Adrenal gland (tissue), 12 donors: ENCODE measurements around the gene C1QL4. TPM values are rescaled to one million over a fixed set of nuclear protein-coding genes. Genes with fewer than 3 reads are reported as not detected.

Experiments used
- DNase-seq, 7 donors: peaks; one replicate each; pipeline ENCODE4 v3.0.0-alpha.2; 2019 to 2020
- H3K27ac ChIP-seq, 5 donors: fragments of 200-600 bp; sonication (generic) in 4 of 5; 1 replicate in 3 of 5; 2 replicates in 2 of 5; pipeline versions ENCODE4 v1.5.1 to v1.8.0; 2016 to 2020; ENCODE audit warnings: mild to moderate bottlenecking in 1 of 5
- H3K27me3 ChIP-seq: fragments of 200-600 bp; 2 replicates; pipeline ENCODE4 v1.8.0; 2021
- H3K36me3 ChIP-seq, 2 donors: fragments of 200-600 bp; replicated peaks in 1 of 2; 1 replicate in 1 of 2; 2 replicates in 1 of 2; pipeline versions ENCODE4 v1.5.1 to v1.8.0; 2018 to 2022
- H3K4me1 ChIP-seq, 2 donors: fragments of 200-600 bp; replicated peaks in 1 of 2; 1 replicate in 1 of 2; 2 replicates in 1 of 2; pipeline versions ENCODE4 v1.5.1 to v1.8.0; 2018 to 2021
- H3K4me3 ChIP-seq, 4 donors: fragments of 200-600 bp; sonication (generic) in 3 of 4; one replicate each; pipeline ENCODE4 v1.5.1; 2016 to 2018
- H3K9me3 ChIP-seq, 3 donors: fragments of 200-600 bp; sonication (generic) in 1 of 3; replicated peaks in 1 of 3; 1 replicate in 2 of 3; 2 replicates in 1 of 3; pipeline versions ENCODE4 v1.5.1 to v1.8.0; 2016 to 2021
- POLR2A ChIP-seq, 2 donors: fragments of 450-650 bp; IDR thresholded peaks; one replicate each; pipeline ENCODE4 v1.6.1; 2017; ENCODE audit warnings: antibody characterized with exemption in 2 of 2, mild to moderate bottlenecking in 2 of 2, moderate library complexity in 1 of 2
- WGBS, 4 donors: extraction: QIAGEN DNeasy Blood & Tissue Kit in 2 of 4; methylation state at CpG; one replicate each; pipeline versions ENCODE4 v1.1.5 to v1.1.7; 2013 to 2017; 5-methylcytosine and 5-hydroxymethylcytosine counted together
- intact Hi-C, 2 donors: fragments of 100-400 bp; cut with DNase I; formaldehyde crosslinking; loops; one replicate each; pipeline versions ENCODE4 v1.14.1 to v1.15.0; 2022 to 2023
- polyA plus RNA-seq, 3 donors: library from polyadenylated mRNA; stranded (reverse); fragments of 200-250 nt in 2 of 3; fragments of 350-450 nt in 1 of 3; fragmentation: Illumina TruSeq in 1 of 3; extraction: RNeasy Lipid Tissue Mini Kit (QIAGEN cat#74804) in 1 of 3; gene quantifications; one replicate each; pipeline ENCODE4 v1.2.3, GENCODE V29; 2013 to 2014
- total RNA-seq, 9 donors: library from RNA; depleted of rRNA in 4 of 9; stranded (reverse); fragments of >200 nt in 4 of 9; fragments of 120-200 nt in 1 of 9; fragmentation: NEBNext Ultra II Directional in 1 of 9; extraction: Animal tissue kit (Norgen Biotek cat#: 25700) in 1 of 9; gene quantifications; one replicate each; pipeline versions ENCODE4 v1.1.0 to v1.2.4, GENCODE V29; 2013 to 2023
- TF ChIP-seq, protein P1 (sequence below), 6 experiments: fragments of 450-650 bp in 4 of 6; fragments of 200-600 bp in 2 of 6; sonication (generic) in 1 of 6; IDR thresholded peaks; 1 replicate in 5 of 6; 2 replicates in 1 of 6; pipeline versions ENCODE4 v1.5.1 to v1.8.0; 2016 to 2021; ENCODE audit warnings: antibody characterized with exemption in 6 of 6, mild to moderate bottlenecking in 2 of 6, moderate library complexity in 1 of 6
- donor health status: healthy with polysubstance abuse.
- donor health status: Bipolar disorder and iron deficiency.
- donor health status: DM: yes; HTN: yes; CAD: no.
- donor health status: DM: no; HTN: no; CAD: no.
- donor health status: DM: no; HTN: no; CAD: no.
- donor health status: DM: yes; HTN: yes; CAD: no.

C1QL4 gene
- total and polyA plus RNA-seq, 12 donors = 0.14 to 0.20 TPM; not detected in 10

DNA sequence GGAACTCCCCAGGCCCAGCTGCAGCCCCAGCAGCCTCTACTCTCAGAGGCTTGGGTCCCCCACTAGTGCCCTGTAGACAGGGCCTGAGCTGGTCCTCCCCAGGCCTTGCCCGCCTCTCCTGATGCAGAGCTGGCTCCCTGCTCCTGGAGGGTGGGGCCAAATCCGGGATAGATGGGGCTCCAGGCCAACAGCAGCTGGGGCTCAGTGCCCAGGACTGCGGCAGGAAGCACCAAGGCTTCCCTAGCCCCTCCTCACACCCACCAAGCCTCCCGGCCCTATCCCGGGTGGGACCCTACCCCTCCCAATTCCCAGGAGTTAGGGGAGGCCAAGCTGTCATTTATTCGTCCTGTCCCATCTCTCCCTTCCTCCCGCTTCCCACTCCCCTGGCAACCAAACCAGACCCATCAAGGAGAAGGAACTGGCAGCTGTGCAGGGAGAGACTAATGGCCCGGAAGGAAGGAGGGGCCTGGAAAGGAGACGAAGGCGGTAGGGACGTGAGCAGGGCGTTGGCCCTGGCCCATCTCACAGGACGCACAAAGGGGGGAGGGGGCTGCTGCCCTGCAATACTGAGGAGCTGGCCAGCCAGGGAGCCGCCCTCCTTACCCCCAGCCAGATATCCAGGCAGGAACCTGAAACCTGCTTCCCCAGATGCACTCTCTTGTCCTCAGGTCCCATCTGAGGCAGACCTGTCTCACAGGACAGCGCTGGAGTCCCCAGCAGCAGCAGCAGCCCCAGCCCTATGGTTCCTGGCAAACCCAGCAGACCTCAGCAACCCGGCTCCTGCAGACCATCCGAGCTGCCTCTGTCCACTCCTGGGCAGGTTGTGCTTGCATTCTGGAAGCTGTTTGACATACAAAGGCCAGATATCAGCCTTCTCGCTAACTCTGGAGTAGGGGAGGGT is 43.7 kb downstream of the C1QL4 start:
- WGBS, 4 donors = 34 to 52% (median 47%) methylated on average over 7 to 18 of the region's 18 CpGs
- Histone ChIP-seq H3K9me3 (no peaks in the 10 kb centered on the region), H3K4me3 (no peak overlapping the region), H3K27me3 (peaks cover 30% of the 10 kb centered on the region), H3K4me1 (peaks cover 15 to 17% of the 10 kb centered on the region in 2 donors), H3K36me3 (no peaks in the 10 kb centered on the region), H3K27ac (peak overlapping the region in 1 of 5 donors; percentile 38)
- intact Hi-C loops = no loop called here
- TF ChIP-seq, protein P1, sequence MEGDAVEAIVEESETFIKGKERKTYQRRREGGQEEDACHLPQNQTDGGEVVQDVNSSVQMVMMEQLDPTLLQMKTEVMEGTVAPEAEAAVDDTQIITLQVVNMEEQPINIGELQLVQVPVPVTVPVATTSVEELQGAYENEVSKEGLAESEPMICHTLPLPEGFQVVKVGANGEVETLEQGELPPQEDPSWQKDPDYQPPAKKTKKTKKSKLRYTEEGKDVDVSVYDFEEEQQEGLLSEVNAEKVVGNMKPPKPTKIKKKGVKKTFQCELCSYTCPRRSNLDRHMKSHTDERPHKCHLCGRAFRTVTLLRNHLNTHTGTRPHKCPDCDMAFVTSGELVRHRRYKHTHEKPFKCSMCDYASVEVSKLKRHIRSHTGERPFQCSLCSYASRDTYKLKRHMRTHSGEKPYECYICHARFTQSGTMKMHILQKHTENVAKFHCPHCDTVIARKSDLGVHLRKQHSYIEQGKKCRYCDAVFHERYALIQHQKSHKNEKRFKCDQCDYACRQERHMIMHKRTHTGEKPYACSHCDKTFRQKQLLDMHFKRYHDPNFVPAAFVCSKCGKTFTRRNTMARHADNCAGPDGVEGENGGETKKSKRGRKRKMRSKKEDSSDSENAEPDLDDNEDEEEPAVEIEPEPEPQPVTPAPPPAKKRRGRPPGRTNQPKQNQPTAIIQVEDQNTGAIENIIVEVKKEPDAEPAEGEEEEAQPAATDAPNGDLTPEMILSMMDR (IDR thresholded peaks at IDR 0.05) = no peak
- TF ChIP-seq POLR2A (IDR thresholded peaks at IDR 0.05) = no peak
- DNase-seq = peak in 1 of 7 donors; percentile 10

DNA sequence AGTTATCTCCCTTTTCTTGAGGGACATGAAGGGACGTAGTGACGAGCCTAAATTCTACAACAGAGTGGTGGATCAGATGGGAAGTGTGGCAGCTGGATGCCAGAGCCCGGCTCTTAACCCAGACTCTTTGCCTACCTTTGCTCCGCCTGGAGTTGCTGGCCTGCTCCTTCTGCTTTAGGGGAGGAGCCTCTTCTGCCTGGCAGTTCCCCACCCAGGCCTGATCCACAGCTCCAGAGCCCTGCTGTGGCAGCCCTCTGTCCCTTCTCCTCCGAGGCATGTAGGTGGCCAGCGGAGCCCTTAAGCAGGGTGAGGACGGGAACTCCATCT is 44.3 kb downstream of the C1QL4 start:
- Histone ChIP-seq H3K4me1 (peaks cover 15 to 17% of the 10 kb centered on the region in 2 donors), H3K36me3 (no peaks in the 10 kb centered on the region), H3K4me3 (no peak overlapping the region), H3K27ac (peak overlapping the region in 1 of 5 donors; percentile 38), H3K27me3 (peaks cover 24% of the 10 kb centered on the region), H3K9me3 (no peaks in the 10 kb centered on the region)
- 76 to 85% (median 80%) methylated on average over 4 to 7 of the region's 7 CpGs for WGBS, 4 donors
- DNase-seq = peak in 1 of 7 donors; percentile 7
- intact Hi-C loops = no loop called here
- TF ChIP-seq, protein P1 (IDR thresholded peaks at IDR 0.05) = no peak
- TF ChIP-seq POLR2A (IDR thresholded peaks at IDR 0.05) = no peak

DNA sequence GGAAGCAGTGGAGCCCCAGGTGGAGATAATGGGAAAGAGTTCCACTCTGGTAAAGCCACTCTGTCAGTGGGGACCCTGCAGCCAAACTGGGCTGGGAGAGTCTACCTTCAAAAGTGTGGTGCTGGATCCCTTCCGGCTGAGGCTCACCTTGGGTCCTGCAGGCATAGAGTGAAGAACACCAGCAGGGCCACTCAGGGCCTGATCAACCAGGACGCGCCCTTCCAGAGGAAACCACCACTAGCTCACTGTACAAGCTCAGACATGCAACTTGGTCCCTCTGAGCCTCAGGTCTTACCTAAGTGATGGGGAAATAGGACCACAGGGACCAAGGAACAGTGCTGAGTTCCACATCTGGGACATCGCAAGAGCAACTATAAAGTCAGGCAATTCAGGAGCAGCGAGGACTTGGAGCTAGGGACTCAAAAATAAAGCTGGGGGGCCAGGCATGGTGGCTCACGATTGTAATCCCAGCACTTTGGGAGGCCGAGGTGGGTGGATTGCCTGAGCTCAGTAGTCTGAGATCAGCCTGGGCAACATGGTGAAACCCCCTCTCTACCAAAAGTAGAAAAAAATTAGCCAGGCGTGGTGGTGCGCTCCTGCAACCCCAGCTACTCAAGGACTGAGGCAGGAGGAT is 47.9 kb downstream of the C1QL4 start:
- DNase-seq = peak in 1 of 7 donors; percentile 5
- Histone ChIP-seq H3K36me3 (no peaks in the 10 kb centered on the region), H3K4me3 (no peak overlapping the region), H3K27ac (no peak overlapping the region), H3K4me1 (no peaks in the 10 kb centered on the region), H3K27me3 (no peaks in the 10 kb centered on the region), H3K9me3 (no peaks in the 10 kb centered on the region)
- intact Hi-C loops = no loop called here
- 70 to 82% (median 76%) methylated on average over 9 of the region's 9 CpGs for WGBS, 4 donors
- TF ChIP-seq POLR2A (IDR thresholded peaks at IDR 0.05) = no peak
- TF ChIP-seq, protein P1 (IDR thresholded peaks at IDR 0.05) = no peak

DNA sequence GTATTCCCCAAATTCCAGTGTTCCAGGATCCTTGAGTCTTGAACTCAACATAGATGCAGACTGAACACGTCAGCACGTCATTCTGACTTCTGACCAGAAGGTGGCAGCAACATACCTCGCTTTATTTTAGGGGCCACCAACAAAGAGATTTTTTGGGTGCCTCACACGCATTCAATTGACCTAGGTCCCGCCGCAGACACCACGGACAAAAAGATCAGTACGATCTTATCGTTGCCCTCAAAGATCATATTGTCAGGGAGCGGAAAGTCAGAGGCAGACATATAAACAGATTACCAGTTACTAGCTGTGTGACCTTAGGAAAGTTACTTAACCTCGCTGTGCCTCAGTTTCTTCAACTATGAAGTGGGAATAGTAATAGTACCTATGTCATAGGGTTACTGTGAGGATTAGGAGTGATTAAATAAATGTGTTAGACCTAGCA is 48.6 kb downstream of the C1QL4 start:
- peak in 6 of 7 donors; percentile 43 to 81 (median 57) for DNase-seq
- intact Hi-C loops = no loop called here
- Histone ChIP-seq H3K27me3 (no peaks in the 10 kb centered on the region), H3K27ac (no peak overlapping the region), H3K4me3 (no peak overlapping the region), H3K4me1 (no peaks in the 10 kb centered on the region), H3K9me3 (no peaks in the 10 kb centered on the region), H3K36me3 (no peaks in the 10 kb centered on the region)
- WGBS, 4 donors = 5 to 10% (median 8%) methylated on average over 11 of the region's 11 CpGs
- TF ChIP-seq POLR2A (IDR thresholded peaks at IDR 0.05) = no peak
- TF ChIP-seq, protein P1 (IDR thresholded peaks at IDR 0.05) = peak; percentile 65 to 84 (median 78)
